Stimulated activated naive CD8-positive, alpha-beta T cell treated with anti-CD3 and anti-CD28 coated beads, Interleukin-15, amount 100 ng/mL, for 72 hours (primary cell): ENCODE results near the gene KEAP1.
"Not testable (repeated sequence)": the region's sequence is repeated elsewhere in the genome, so short reads cannot be mapped to it uniquely, and the experiment has no call there.

Source experiments
- ATAC-seq: fragments of 150-1000 bp; cut with Tn5 transposase; 2 replicates; pipeline ENCODE4 v1.10.0; 2021; ENCODE audit warnings: mild to moderate bottlenecking, moderate library complexity
- DNase-seq, 2 donors: peaks; one replicate each; pipeline ENCODE4 v3.0.0; 2021 to 2022
- H3K27ac Mint-ChIP-seq, 2 donors: one replicate each; pipeline ENCODE4 v1.8.0; 2022; ENCODE audit warnings: mild to moderate bottlenecking in 2 of 2, mixed read lengths in 2 of 2, moderate library complexity in 2 of 2
- H3K27me3 Mint-ChIP-seq: one replicate; pipeline ENCODE4 v1.8.0; 2022; ENCODE audit warnings: mixed read lengths
- H3K4me1 Mint-ChIP-seq: one replicate; pipeline ENCODE4 v1.8.0; 2022; ENCODE audit warnings: mild to moderate bottlenecking, mixed read lengths
- H3K4me3 Mint-ChIP-seq, 2 donors: one replicate each; pipeline ENCODE4 v1.8.0; 2022; ENCODE audit warnings: mild to moderate bottlenecking in 2 of 2, mixed read lengths in 2 of 2, moderate library complexity in 1 of 2
- H3K9me3 Mint-ChIP-seq, 2 donors: one replicate each; pipeline ENCODE4 v1.8.0; 2022; ENCODE audit warnings: mixed read lengths in 2 of 2

Gene KEAP1

GRCh38 chr19:10503002-10503789 is at the start of gene KEAP1:
TSS of gene KEAP1 (minus strand) at chr19:10503356. CDS start at chr19:10500033, 3,323 bp downstream.
- Mint-ChIP-seq H3K4me3 (peak within 1 kb of the TSS; percentile 95 to 96), H3K27me3 (no peaks in the 10 kb centered on the region)
- DNase-seq: peak in 1 of 2 donors; percentile 64

GRCh38 chr19:10552510-10553053 is 49.4 kb upstream of the KEAP1 start:
- peak overlapping the region in 1 of 2 donors; percentile 90 for H3K27ac Mint-ChIP-seq
- ATAC-seq: no peak
- no peaks in the 10 kb centered on the region for H3K27me3 Mint-ChIP-seq
- DNase-seq: peak in 1 of 2 donors; percentile 33
- H3K9me3 Mint-ChIP-seq: no peaks in the 10 kb centered on the region
- H3K4me3 Mint-ChIP-seq: peak overlapping the region; percentile 76 to 79
- H3K4me1 Mint-ChIP-seq: peaks cover 66% of the 10 kb centered on the region

More at GRCh38 chr19:10503002-10503789, at the start of gene KEAP1:
- Mint-ChIP-seq H3K27ac (peak within 1 kb of the TSS; percentile 97 to 98), H3K9me3 (no peaks in the 10 kb centered on the region), H3K4me1 (peaks cover 52% of the 10 kb centered on the region)
- ATAC-seq: peak; percentile 59

GRCh38 chr19:10551698-10552301 is 48.6 kb upstream of the KEAP1 start:
- ATAC-seq: no peak
- Mint-ChIP-seq H3K4me3 (no peak overlapping the region), H3K4me1 (peaks cover 66% of the 10 kb centered on the region), H3K27ac (peak overlapping the region in 1 of 2 donors; percentile 65), H3K9me3 (no peaks in the 10 kb centered on the region), H3K27me3 (no peaks in the 10 kb centered on the region)
- DNase-seq: peak in 1 of 2 donors; percentile 49

- peaks cover 62% of the 10 kb centered on the region for H3K4me1 Mint-ChIP-seq
- DNase-seq, H3K27me3 Mint-ChIP-seq, H3K27ac Mint-ChIP-seq, ATAC-seq, H3K4me3 Mint-ChIP-seq, H3K9me3 Mint-ChIP-seq: not testable (repeated sequence)
These were observed 47.9 kb upstream of the KEAP1 start for GRCh38 chr19:10551006-10551405.

- DNase-seq (no peak), ATAC-seq (no peak)
- Mint-ChIP-seq H3K9me3 (no peaks in the 10 kb centered on the region), H3K27me3 (no peaks in the 10 kb centered on the region), H3K4me1 (peaks cover 56% of the 10 kb centered on the region), H3K4me3 (no peak overlapping the region), H3K27ac (no peak overlapping the region)
These were observed 47.2 kb upstream of the KEAP1 start for GRCh38 chr19:10550336-10550735.

GRCh38 chr19:10549733-10550132 is 46.6 kb upstream of the KEAP1 start:
- ATAC-seq (no peak), DNase-seq (no peak)
- Mint-ChIP-seq H3K9me3 (no peaks in the 10 kb centered on the region), H3K4me3 (no peak overlapping the region), H3K4me1 (peaks cover 56% of the 10 kb centered on the region), H3K27ac (no peak overlapping the region), H3K27me3 (no peaks in the 10 kb centered on the region)

GRCh38 chr19:10548746-10549276 is 45.7 kb upstream of the KEAP1 start:
- Mint-ChIP-seq H3K4me3 (peak overlapping the region in 1 of 2 donors; percentile 18), H3K27me3 (no peaks in the 10 kb centered on the region), H3K4me1 (peaks cover 51% of the 10 kb centered on the region), H3K27ac (no peak overlapping the region), H3K9me3 (no peaks in the 10 kb centered on the region)
- DNase-seq (no peak), ATAC-seq (no peak)

- Mint-ChIP-seq H3K9me3 (no peaks in the 10 kb centered on the region), H3K27me3 (no peaks in the 10 kb centered on the region), H3K27ac (no peak overlapping the region), H3K4me1 (peaks cover 37% of the 10 kb centered on the region), H3K4me3 (no peak overlapping the region)
- no peak for DNase-seq
- no peak for ATAC-seq
These were observed 43.7 kb upstream of the KEAP1 start for GRCh38 chr19:10546817-10547216.

- Mint-ChIP-seq H3K4me1 (peaks cover 22% of the 10 kb centered on the region), H3K27me3 (peaks cover 10% of the 10 kb centered on the region), H3K27ac (peak overlapping the region; percentile 22 to 94), H3K4me3 (peak overlapping the region; percentile 89 to 93), H3K9me3 (no peaks in the 10 kb centered on the region)
- DNase-seq (no peak), ATAC-seq (no peak)
These were observed 41.6 kb upstream of the KEAP1 start for GRCh38 chr19:10544753-10545251.

GRCh38 chr19:10544242-10544752 is 41.1 kb upstream of the KEAP1 start:
- peak; percentile 6 for ATAC-seq
- peak overlapping the region; percentile 94 for H3K27ac Mint-ChIP-seq
- no peaks in the 10 kb centered on the region for H3K9me3 Mint-ChIP-seq
- no peak for DNase-seq
- H3K4me3 Mint-ChIP-seq: peak overlapping the region; percentile 89 to 93
- peaks cover 15% of the 10 kb centered on the region for H3K27me3 Mint-ChIP-seq
- H3K4me1 Mint-ChIP-seq: peaks cover 22% of the 10 kb centered on the region

- peak; percentile 77 to 81 for DNase-seq
- Mint-ChIP-seq H3K4me3 (peak within 1 kb of the TSS; percentile 89 to 93), H3K9me3 (no peaks in the 10 kb centered on the region), H3K27me3 (peaks cover 22% of the 10 kb centered on the region), H3K27ac (peak within 1 kb of the TSS; percentile 94), H3K4me1 (peaks cover 27% of the 10 kb centered on the region)
- peak; percentile 87 for ATAC-seq
These were observed 40.5 kb upstream of the KEAP1 start, which contains the start of gene ATG4D for GRCh38 chr19:10543420-10544241. TSS of gene ATG4D (plus strand) at chr19:10543904. CDS start at chr19:10544091, 187 bp downstream.

- Mint-ChIP-seq H3K4me3 (peak overlapping the region; percentile 80 to 86), H3K27ac (no peak overlapping the region), H3K9me3 (no peaks in the 10 kb centered on the region), H3K4me1 (peaks cover 33% of the 10 kb centered on the region), H3K27me3 (peaks cover 28% of the 10 kb centered on the region)
- no peak for DNase-seq
- ATAC-seq: no peak
These were observed 39.9 kb upstream of the KEAP1 start for GRCh38 chr19:10543059-10543419.

- peaks cover 41% of the 10 kb centered on the region for H3K27me3 Mint-ChIP-seq
- not testable (repeated sequence) for H3K27ac Mint-ChIP-seq, ATAC-seq, H3K4me3 Mint-ChIP-seq, DNase-seq, H3K9me3 Mint-ChIP-seq
- peaks cover 23% of the 10 kb centered on the region for H3K4me1 Mint-ChIP-seq
These were observed 35.9 kb upstream of the KEAP1 start for GRCh38 chr19:10539016-10539415.

GRCh38 chr19:10538204-10538983 is 35.2 kb upstream of the KEAP1 start:
- ATAC-seq: no peak
- H3K27ac Mint-ChIP-seq: no peak overlapping the region

More at GRCh38 chr19:10538204-10538983, 35.2 kb upstream of the KEAP1 start:
- no peak for DNase-seq
- no peak overlapping the region for H3K4me3 Mint-ChIP-seq
- no peaks in the 10 kb centered on the region for H3K9me3 Mint-ChIP-seq
- H3K4me1 Mint-ChIP-seq: peaks cover 20% of the 10 kb centered on the region
- H3K27me3 Mint-ChIP-seq: peaks cover 41% of the 10 kb centered on the region
